NCI-H524 treated with DMSO at 0.1 percent for 48 hours (cell line): Measurements from ENCODE around the gene CHCHD3.

Experiments
- DNase-seq: peaks from one replicate; lab custom pipeline; 2025; lab: John Stamatoyannopoulos, UW

The CHCHD3 gene

DNA sequence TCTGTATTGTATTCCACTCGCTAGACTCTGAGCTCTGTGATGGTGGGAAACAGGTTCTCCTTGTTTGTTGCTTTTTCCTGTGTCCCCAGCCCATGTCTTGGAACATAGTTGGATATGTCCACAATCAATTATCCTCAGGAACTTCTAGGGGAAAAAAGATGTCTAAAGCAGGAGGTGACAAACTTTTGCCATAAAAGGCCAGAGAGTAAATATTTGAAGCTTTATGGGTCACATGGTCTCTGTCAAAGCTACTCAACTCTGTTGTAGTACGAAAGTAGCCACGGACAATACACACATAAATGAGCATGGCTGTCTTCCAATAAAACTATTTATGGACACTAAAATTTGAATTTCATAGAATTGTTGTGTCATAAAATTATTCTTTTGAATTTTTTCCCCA is 220.5 kb downstream of the CHCHD3 start:
- no peak for DNase-seq

DNA sequence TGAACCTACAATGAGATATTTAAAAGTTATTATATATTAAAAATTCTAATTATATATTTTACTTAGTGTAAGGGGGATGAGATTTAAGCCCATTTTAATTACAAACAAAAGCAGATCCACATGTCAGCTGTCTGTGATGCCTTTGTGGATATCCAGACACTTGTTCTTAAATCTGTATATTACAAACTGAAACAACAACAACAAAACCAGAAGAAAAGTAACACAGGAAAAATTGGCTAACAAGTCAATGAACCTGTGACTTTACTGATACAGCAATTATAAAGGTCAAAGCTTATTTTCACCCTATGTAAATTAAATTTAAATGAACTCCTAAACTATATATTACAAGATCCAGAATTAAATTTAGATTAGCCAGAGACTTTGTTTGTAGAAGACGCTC is 222.7 kb downstream of the CHCHD3 start:
- no peak for DNase-seq

DNA sequence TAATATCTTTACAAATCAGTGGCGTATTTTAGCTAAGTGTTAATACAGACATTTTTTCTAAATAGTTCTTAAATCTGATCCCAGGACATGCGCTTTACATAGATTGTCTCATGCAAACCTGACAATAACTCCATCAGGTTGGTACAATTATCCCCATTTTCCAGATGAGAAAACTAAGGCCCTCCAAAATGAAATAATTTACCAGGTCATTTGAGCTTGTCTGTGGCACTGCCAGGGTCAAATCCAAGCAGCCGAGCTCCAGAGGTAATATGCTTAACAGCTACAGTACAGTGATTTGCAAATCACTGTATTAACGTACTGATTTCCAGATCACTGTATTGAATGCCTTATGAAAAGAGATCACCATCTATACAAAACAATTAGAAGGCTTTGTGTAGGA is 223.1 kb downstream of the CHCHD3 start:
- no peak for DNase-seq

- no peak for DNase-seq
Observed at GRCh38 chr7:132858251-132858650, 223.6 kb downstream of the CHCHD3 start.

- no peak for DNase-seq
Observed at GRCh38 chr7:132857703-132858102, 224.2 kb downstream of the CHCHD3 start.

GRCh38 chr7:132857031-132857430 is 224.9 kb downstream of the CHCHD3 start:
- DNase-seq, result no peak

DNA sequence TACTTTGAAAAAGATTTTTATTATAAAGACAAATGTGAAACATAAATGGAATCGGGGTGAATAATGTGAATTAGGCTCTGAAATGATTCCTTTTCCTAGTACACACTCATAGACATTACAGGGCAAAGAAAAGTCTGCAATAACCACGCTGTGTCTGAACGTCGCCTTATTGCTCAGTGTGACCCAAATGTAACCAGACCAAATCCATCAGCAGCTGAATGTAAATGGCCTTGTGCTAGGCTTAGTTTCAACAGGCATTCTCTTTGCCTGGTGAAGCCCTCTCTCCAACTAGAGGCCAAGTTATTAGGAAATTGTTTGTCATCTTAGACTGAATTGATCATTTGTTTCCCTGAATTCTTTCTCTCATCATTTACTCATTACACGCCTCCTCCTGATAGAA is 225.5 kb downstream of the CHCHD3 start:
- DNase-seq, result no peak

DNA sequence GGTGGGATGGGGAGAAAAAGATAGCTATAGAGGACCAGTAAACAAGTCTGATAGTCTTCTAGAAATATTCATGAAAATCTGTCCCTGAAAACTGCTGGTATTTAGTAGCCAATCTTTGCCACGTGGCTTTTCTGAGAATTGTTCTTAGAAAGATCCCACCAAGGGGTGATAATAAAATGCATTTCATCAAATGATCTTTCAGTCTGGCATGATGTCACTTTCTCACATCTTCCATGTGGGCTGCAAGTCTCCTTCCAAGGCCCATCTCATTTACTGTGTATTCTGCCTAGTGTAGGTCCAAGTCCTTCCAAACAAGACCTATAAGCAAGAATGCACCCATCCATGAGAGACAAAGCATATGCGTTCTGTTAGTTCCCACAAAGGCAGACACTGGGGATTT is 226.0 kb downstream of the CHCHD3 start:
- no peak for DNase-seq

- no peak for DNase-seq
Observed at GRCh38 chr7:132854238-132854637, 227.7 kb downstream of the CHCHD3 start.

GRCh38 chr7:132847376-132847775 is 234.5 kb downstream of the CHCHD3 start:
- DNase-seq, result no peak

DNA sequence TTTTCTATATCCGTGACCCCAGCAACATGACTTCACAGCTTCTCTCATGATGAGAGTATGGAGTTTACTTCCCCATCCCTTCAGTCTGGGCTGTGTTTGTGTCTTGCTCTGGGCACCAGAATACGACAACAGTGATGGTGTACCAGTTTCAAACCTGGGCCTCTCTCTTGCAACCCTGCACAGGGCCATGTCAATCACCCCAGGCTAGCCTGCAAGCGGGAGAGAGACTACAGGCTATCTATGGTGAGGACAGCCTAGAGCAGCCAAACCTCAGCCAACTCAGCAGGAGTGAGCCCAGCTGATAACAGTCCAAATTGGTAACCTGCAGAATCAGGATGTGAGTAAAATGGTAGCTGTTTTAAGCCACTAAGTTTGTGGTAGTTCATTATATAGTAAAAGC is 235.8 kb downstream of the CHCHD3 start:
- no peak for DNase-seq

DNA sequence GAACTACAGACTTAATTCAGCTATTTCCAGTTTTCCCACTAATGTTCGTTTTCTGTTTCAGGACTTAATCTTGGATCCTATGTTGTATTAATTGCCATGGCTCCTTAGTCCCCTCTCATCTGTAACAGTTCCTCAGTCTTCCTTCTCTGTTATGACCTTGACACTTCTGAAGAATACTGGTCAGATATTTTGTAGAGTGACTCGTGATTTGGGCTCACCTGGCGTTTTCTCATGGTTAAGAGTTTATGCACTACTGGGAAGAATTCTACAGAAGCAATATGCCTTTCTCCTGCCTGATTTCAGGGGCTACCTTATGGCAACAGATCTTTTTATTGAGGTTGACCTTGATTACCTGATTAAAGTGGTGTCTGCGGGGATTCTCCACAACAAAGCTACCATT is 239.4 kb downstream of the CHCHD3 start:
- no peak for DNase-seq

GRCh38 chr7:132840199-132840598 is 241.7 kb downstream of the CHCHD3 start:
- no peak for DNase-seq

- no peak for DNase-seq
Observed at GRCh38 chr7:132838313-132838712, 243.6 kb downstream of the CHCHD3 start.

DNA sequence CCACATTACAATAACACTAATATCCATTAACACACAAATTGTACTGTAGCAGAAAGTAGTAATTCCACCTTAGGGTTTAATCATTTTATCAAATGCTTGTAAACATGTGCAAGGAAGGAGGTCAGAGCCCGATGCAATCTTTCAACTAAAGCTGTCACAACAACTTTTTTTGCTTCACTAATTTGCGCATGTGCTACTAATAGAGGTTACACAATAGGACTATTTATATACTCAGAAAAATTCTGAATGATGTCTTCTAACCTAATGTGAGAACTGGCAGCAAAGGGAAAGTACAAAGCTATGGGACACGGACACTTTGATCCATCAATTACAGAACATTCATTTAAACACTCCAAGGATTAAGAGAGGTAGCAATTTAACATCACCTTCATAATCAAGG is 244.4 kb downstream of the CHCHD3 start:
- DNase-seq, result no peak

DNA sequence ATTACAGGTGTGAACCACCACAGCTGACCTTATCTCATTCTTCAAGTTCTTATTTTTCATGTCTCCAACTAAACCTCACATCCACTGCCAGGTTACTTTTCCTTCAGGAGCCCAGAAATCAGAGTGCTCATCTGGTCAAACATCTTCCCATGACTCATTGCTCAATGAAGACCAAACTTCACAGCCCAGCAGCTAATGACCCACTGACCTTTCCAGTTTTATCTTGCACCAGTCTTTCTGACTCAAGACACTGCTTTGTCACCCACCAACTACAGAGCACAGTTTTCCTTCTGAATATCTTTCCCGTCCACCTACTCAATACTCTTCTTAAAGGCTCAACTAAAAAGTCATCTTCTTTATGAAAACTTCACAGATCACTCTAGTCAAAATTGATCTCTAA is 245.1 kb downstream of the CHCHD3 start:
- DNase-seq, result no peak

DNA sequence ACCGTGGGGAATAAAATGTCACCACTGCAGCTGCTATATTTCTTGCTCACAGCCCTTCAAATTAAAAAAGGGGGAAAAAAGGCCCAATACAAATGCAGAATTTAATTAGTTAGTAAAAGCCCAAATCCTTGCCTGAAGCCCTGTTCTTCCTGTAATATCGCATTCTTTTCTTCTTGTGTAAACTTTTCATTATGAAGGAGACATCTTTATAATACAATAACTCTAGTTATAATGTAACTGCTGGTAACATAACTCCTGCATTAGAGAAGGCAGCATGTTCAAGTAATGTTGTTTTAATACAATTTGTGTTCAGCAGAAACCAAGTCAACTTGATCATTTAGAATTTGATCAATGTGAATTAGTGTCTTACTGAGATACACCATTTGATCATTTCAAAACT is 250.9 kb downstream of the CHCHD3 start:
- DNase-seq, result no peak

DNA sequence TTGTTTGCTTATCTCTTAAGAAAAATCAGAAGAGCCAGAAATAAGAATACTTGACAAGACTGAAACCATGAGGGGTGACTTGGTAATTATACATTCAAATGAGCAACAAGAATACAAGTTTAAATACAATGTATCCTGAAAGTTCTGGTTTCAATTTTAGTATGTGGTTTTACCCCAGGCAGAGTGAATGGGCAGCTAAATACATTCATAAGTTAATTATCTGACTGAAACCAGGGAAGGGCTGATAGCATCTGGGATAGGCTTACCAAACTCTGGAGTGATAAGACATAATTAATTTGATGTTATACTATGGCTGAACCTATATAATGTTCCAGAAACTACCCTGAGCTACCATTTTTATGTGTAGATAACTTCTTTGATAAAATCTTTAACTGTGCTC is 253.4 kb downstream of the CHCHD3 start:
- DNase-seq, result no peak

GRCh38 chr7:132825932-132826835 is 255.7 kb downstream of the CHCHD3 start:
- DNase-seq, result no peak

- DNase-seq, result no peak
Observed at GRCh38 chr7:132825222-132825621, 256.7 kb downstream of the CHCHD3 start.

DNA sequence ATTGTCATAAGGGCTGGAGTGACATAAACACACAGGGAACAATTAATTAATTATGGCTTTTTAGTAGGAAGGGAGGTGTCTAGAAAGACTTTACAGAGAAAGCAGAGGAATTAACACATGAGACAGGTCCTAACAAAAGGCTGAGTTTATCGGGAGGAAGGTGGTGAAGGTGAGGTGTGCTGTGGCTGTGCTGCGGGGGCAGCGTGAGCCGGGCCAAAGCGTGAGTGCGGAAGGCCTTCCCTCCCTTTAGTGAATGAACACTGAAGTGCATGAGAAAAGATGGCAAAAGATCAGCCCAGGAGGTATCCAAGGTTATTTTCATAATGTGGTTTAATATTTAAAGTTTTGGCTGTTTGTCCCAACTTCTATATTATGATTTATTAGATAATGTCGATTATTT is 262.2 kb downstream of the CHCHD3 start:
- no peak for DNase-seq

DNA sequence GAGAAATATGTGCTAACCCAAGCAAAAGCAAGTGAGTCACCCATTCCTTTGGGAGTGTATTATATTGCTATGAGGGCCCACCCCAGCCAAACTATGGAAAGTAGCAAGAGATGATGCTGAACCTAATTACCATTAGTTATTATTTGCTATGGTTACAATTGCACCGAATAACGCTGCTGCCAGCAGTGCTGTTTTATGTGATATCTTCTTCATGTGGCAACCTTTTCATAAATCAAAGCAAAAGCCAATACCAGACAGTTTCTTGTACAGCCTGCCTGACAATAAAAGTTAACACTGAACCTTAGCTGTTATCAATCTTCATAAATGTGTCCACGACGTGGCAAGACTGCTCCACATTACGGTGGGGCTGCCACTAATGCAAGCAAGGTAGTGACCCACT is 263.9 kb downstream of the CHCHD3 start:
- no peak for DNase-seq

DNA sequence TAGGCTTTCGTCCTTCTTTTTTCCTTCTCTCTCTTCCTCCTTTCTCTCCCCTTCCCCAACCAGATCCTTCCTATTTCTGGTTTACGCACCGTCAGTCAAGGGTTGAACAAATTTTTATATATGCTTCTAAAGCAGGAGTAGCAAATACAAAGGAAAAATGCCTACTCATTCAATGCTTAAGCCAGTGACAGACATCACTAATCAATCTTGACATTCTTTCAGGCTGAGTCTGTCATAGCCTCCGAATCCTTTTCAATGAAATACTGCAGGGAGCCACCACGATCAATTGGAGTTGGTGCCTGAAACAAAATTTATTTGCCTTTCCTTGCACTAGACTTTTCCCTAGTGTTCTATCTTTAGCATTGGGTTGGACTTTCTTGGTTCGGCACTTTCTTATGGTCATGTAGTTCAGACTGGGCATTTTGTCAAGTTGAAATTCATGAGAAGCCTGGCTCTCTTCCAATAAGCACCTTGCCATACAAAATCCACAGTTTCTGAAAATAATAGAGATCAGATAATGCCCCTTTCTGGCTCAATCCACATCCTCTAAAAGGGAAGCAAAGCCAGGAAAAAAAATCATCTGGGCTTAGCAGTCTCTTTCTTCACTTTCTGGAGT is 266.1 kb downstream of the CHCHD3 start:
- no peak for DNase-seq

- no peak for DNase-seq
Observed at GRCh38 chr7:132815130-132815529, 266.8 kb downstream of the CHCHD3 start.
